Gastrocnemius medialis (tissue), 4 donors: ENCODE results near the gene C5orf52. TPM values are rescaled to one million over a fixed set of nuclear protein-coding genes. Genes with fewer than 3 reads are reported as not detected.

ENCODE experiments used
- ATAC-seq, 2 donors: fragments of 150-250 bp; one replicate each; pipeline ENCODE4 v1.9.1; 2016
- DNase-seq, 2 donors: peaks; one replicate each; pipeline ENCODE4 v3.0.0-alpha.2; 2019
- H3K27ac ChIP-seq, 4 donors: fragments of 200-600 bp; sonication (generic); 1 replicate in 1 of 4; 2 replicates in 3 of 4; pipeline ENCODE4 v1.5.1; 2016 to 2018; ENCODE audit warnings: mild to moderate bottlenecking in 2 of 4, moderate library complexity in 1 of 4
- H3K27me3 ChIP-seq, 3 donors: fragments of 200-600 bp; sonication (generic) in 2 of 3; 1 replicate in 1 of 3; 2 replicates in 2 of 3; pipeline versions ENCODE4 v1.5.1 to v1.6.0; 2016 to 2019; ENCODE audit warnings: mild to moderate bottlenecking in 1 of 3, moderate library complexity in 1 of 3
- H3K36me3 ChIP-seq, 2 donors: fragments of 200-600 bp; sonication (generic) in 1 of 2; one replicate each; pipeline ENCODE4 v1.5.1; 2017 to 2018
- H3K4me1 ChIP-seq, 2 donors: fragments of 200-600 bp; sonication (generic) in 1 of 2; one replicate each; pipeline ENCODE4 v1.5.1; 2016 to 2017; ENCODE audit warnings: mild to moderate bottlenecking in 2 of 2
- H3K4me3 ChIP-seq, 4 donors: fragments of 200-600 bp; sonication (generic) in 3 of 4; 1 replicate in 1 of 4; 2 replicates in 3 of 4; pipeline ENCODE4 v1.5.1; 2016 to 2019; ENCODE audit warnings: mild to moderate bottlenecking in 2 of 4
- H3K9me3 ChIP-seq, 3 donors: fragments of 200-600 bp; sonication (generic) in 2 of 3; 1 replicate in 1 of 3; 2 replicates in 2 of 3; pipeline ENCODE4 v1.5.1; 2016 to 2019
- POLR2A ChIP-seq, 2 donors: fragments of 450-650 bp; IDR thresholded peaks; one replicate each; pipeline ENCODE4 v1.6.1; 2017; ENCODE audit warnings: antibody characterized with exemption in 2 of 2, mild to moderate bottlenecking in 2 of 2, moderate library complexity in 2 of 2
- in situ Hi-C, 4 donors: fragments of 200-750 bp; cut with MboI; loops; one replicate each; pipeline versions ENCODE4 v1.15.0 to v1.8.0; 2017; ENCODE audit warnings: low sequenced_read_pairs in 4 of 4
- intact Hi-C: fragments of 100-400 bp; cut with DNase I; formaldehyde crosslinking; loops from one replicate; pipeline ENCODE4 v1.15.1; 2023; ENCODE audit warnings: low total_unique reads
- total RNA-seq, 4 donors: library from RNA; depleted of rRNA; stranded (reverse); fragments of >200 nt; gene quantifications; one replicate each; pipeline versions ENCODE4 v1.1.0 to v1.2.3, GENCODE V29; 2016
- TF ChIP-seq, protein P1 (sequence below), 5 experiments: fragments of 450-650 bp in 3 of 5; fragments of 200-600 bp in 2 of 5; sonication (generic) in 2 of 5; IDR thresholded peaks in 4 of 5; conservative IDR thresholded peaks in 1 of 5; 1 replicate in 4 of 5; 2 replicates in 1 of 5; pipeline ENCODE4 v1.5.1; 2016 to 2019; ENCODE audit warnings: antibody characterized with exemption in 5 of 5, mild to moderate bottlenecking in 3 of 5, moderate library complexity in 3 of 5

Gene C5orf52
- total RNA-seq, 4 donors from 2014 or later = not detected

DNA sequence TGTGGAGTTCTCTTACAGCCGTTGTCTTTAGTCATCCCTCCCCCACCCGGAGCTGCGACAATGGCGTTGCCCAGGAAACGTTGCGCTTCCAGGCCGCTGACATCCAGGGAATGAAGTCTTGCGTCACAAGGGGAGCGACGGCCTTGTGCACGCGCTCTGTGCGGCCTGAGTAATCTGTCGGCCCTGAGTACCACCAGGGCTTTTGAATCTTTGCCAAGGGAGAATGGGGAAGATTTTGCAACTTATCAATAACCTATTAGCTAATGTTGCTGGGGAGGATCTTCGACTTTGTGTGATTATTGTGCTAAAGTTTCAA, 19.0 kb upstream of the C5orf52 start, which contains the start of gene SOX30:
Gene SOX30, minus strand, starts transcription at position 62 of the 316 bp plus-strand sequence. CDS start 360 bp downstream, outside the sequence.
- in situ Hi-C loops (no loop called here), intact Hi-C loops (no loop called here)
- DNase-seq (no peak), ATAC-seq (no peak)
- Histone ChIP-seq H3K9me3 (peaks cover 0 to 5% (median 0%) of the 10 kb centered on the region in 3 donors), H3K4me1 (no peaks in the 10 kb centered on the region), H3K27me3 (peaks cover 7 to 14% (median 7%) of the 10 kb centered on the region in 3 donors), H3K4me3 (peak within 1 kb of the TSS; percentile 33 to 43 (median 38)), H3K36me3 (no peaks in the 10 kb centered on the region), H3K27ac (no peak within 1 kb of the TSS)
- TF ChIP-seq, protein P1, sequence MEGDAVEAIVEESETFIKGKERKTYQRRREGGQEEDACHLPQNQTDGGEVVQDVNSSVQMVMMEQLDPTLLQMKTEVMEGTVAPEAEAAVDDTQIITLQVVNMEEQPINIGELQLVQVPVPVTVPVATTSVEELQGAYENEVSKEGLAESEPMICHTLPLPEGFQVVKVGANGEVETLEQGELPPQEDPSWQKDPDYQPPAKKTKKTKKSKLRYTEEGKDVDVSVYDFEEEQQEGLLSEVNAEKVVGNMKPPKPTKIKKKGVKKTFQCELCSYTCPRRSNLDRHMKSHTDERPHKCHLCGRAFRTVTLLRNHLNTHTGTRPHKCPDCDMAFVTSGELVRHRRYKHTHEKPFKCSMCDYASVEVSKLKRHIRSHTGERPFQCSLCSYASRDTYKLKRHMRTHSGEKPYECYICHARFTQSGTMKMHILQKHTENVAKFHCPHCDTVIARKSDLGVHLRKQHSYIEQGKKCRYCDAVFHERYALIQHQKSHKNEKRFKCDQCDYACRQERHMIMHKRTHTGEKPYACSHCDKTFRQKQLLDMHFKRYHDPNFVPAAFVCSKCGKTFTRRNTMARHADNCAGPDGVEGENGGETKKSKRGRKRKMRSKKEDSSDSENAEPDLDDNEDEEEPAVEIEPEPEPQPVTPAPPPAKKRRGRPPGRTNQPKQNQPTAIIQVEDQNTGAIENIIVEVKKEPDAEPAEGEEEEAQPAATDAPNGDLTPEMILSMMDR (IDR thresholded peaks at IDR 0.05 in 4 of 5, conservative IDR thresholded peaks at IDR 0.05 in 1 of 5) = no peak
- TF ChIP-seq POLR2A (IDR thresholded peaks at IDR 0.05) = no peak

DNA sequence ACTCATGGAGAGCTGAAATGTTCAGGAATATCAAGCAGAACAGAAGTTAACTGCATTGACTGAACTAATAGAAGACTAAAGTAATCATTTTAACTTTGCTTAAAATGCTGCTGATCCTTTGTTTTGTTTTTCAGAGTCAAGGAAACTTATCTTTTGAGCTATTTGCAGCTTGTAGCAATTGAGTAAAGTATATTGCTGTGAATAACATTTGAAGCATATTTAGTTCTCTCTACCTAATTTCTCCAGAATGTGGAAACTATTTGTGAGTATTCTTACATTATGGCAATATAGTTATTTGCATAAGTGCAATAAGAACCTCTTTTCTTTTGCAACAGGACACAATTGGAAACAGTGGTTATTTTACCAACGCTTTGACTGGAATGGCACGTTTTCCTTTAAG, 13.8 kb upstream of the C5orf52 start:
- Histone ChIP-seq H3K36me3 (no peaks in the 10 kb centered on the region), H3K9me3 (peaks cover 0 to 5% (median 0%) of the 10 kb centered on the region in 3 donors), H3K4me3 (no peak overlapping the region), H3K4me1 (no peaks in the 10 kb centered on the region), H3K27me3 (peaks cover 0 to 5% (median 0%) of the 10 kb centered on the region in 3 donors), H3K27ac (no peak overlapping the region)
- ATAC-seq (no peak), DNase-seq (no peak)
- in situ Hi-C loops (no loop called here), intact Hi-C loops (no loop called here)
- TF ChIP-seq, protein P1 (IDR thresholded peaks at IDR 0.05 in 4 of 5, conservative IDR thresholded peaks at IDR 0.05 in 1 of 5) = no peak
- no peak for TF ChIP-seq POLR2A (IDR thresholded peaks at IDR 0.05)

DNA sequence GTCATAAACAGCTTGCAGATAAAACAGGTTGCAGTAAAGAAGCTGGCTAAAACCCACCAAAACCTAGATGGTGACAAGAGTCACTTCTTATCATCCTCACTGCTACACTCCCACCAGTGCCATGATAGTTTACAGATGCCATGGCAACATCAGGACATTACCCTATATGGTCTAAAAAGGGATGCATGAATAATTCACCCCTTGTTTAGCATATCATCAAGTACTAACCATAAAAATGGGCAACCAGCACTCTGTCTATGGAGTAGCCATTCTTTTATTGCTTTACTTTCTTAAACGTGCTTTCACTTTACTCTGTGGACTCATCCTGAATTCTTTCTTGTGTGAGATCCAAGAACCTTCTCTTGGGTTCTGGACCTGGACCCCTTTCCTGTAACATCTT, 12.4 kb upstream of the C5orf52 start:
- ATAC-seq (no peak), DNase-seq (no peak)
- H3K36me3 ChIP-seq = no peaks in the 10 kb centered on the region
- H3K4me1 ChIP-seq = no peaks in the 10 kb centered on the region
- no peak overlapping the region for H3K4me3 ChIP-seq
- intact Hi-C loops = no loop called here
- H3K9me3 ChIP-seq = peaks cover 0 to 5% (median 0%) of the 10 kb centered on the region in 3 donors
- no peak for TF ChIP-seq POLR2A (IDR thresholded peaks at IDR 0.05)
- TF ChIP-seq, protein P1 (IDR thresholded peaks at IDR 0.05 in 4 of 5, conservative IDR thresholded peaks at IDR 0.05 in 1 of 5) = no peak
- no peak overlapping the region for H3K27ac ChIP-seq
- H3K27me3 ChIP-seq = no peaks in the 10 kb centered on the region
- in situ Hi-C loops = no loop called here

DNA sequence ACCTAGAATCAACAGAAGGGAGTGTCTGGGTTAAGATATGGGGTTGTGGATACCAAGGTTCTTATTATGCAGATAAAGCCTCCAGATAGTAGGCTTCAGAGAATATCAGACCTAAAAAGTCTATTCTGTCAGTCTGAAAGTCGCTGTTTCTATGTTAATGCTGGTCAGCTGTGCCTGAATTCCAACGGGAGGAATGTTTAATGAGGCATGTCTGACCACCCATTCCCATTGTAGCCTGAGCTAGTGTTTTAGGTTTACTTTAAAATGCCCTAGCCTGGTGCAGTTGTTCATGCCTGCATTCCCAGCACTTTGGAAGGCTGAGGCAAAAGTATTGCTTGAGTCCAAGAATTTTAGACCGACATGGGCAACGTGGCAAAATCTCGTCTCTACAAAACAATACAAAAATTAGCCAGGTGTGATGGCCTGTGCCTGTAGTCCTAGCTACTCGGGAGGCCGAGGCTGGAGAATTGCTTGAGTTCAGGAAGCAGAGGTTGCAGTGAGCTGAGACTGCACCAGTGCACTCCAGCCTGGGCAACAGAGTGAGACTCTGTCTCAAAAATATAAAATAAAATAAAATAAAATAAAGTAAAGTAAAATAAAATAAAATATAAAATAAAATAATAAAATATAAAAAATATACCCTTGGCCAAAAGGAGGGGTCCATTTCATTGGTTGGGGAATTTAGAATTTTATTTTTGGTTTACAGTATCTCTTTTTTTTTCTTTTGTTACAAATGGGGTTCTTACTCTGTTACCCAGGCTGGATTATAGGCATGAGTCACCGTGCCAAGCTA, 11.3 kb upstream of the C5orf52 start:
- intact Hi-C loops (no loop called here), in situ Hi-C loops (no loop called here)
- Histone ChIP-seq H3K4me1 (no peaks in the 10 kb centered on the region), H3K9me3 (peaks cover 0 to 5% (median 0%) of the 10 kb centered on the region in 3 donors), H3K27ac (no peak overlapping the region), H3K27me3 (no peaks in the 10 kb centered on the region), H3K36me3 (no peaks in the 10 kb centered on the region), H3K4me3 (no peak overlapping the region)
- TF ChIP-seq, protein P1 (IDR thresholded peaks at IDR 0.05 in 4 of 5, conservative IDR thresholded peaks at IDR 0.05 in 1 of 5) = no peak
- no peak for TF ChIP-seq POLR2A (IDR thresholded peaks at IDR 0.05)
- DNase-seq (no peak), ATAC-seq (no peak)
